GM18951 (cell line): ENCODE results near the gene CENPC.

ENCODE experiments used
- POLR2A ChIP-seq: IDR thresholded peaks from 4 replicates; pipeline ENCODE4 v1.6.1; 2011; ENCODE audit warnings: mild to moderate bottlenecking; ENCODE audit not compliant: insufficient read length, insufficient read depth; ENCODE audit errors: extremely low read depth
- in situ Hi-C: fragments of 300-500 bp; cut with MboI; formaldehyde crosslinking; loops from one replicate; pipeline ENCODE4 v1.12.0; 2022; ENCODE audit warnings: low sequenced_read_pairs, mixed read lengths, inconsistent platforms; ENCODE audit not compliant: unreplicated experiment

CENPC gene

DNA sequence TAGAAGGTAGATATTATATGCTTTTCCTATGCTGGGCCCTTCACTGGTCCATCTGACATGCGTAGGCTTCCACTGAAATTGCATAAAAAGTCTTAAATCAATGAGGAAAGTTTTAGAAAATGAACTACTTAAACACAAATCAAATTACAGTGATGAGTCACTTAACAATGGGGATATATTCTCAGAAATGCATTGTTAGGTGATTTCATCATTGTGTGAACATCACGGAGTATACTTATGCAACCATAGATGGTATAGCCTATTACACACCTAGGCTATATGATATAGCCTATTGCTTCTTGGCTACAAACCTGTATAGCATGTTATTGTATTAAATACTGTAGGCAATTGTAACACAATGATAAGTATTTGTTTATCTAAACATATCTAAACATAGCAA is 23.5 kb upstream of the CENPC start:
- no peak for TF ChIP-seq POLR2A

DNA sequence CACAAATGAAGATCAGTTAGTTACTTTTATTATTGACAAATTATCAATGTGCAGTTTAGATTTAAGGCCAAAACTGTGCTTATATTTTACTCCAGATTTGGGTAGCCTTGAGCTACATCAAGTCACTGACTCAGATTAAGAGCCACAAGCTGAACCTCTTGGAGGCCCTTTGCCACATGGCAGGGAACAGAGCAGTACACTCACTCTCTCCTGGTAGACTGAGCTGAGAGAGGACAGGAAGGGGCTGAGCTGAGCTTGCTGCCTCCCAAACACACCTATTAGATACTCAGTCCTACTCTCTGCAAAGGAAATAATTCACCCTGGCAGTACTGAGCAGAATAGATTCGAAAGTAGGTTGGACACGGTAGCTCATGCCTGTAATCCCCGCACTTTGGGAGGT is 21.0 kb upstream of the CENPC start:
- no peak for TF ChIP-seq POLR2A
- in situ Hi-C loops: loop anchor here (25.0 kb wide), 1 partner anchor 346 kb away; no protein-coding TSS in a partner anchor

More for the DNA sequence above, 23.5 kb upstream of the CENPC start:
- in situ Hi-C loops: loop anchor here (25.0 kb wide), 1 partner anchor 343 kb away; no protein-coding TSS in a partner anchor

GRCh38 chr4:67565284-67565683 is 20.0 kb upstream of the CENPC start:
- in situ Hi-C loops: loop anchor here (25.0 kb wide), 1 partner anchor 347 kb away; no protein-coding TSS in a partner anchor

DNA sequence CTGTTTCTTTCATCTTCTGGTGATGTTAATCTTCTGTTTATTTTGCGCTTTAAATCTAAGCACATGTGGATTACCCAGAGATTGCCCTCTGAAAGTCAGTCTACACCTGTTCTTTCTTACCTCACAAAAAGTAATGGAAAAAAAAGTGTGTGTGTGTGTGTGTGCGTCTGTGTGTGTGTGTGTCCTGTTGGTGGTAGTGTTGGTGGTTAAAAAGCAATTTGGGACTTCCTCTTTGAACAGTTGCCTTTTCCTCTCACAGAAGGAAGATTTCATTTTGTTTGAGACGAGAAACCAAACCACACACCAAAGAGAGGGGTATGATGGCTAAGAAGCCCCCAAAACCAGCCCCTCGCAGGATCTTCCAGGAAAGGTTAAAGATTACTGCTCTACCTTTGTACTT is 13.2 kb upstream of the CENPC start, which contains the start of gene STAP1:
TSS of gene STAP1 (plus strand) at position 235 of the 400 bp plus-strand sequence. CDS start at position 318, 83 bp downstream.
- in situ Hi-C loops: loop anchor here (25.0 kb wide), 1 partner anchor 354 kb away; no protein-coding TSS in a partner anchor
- peak; percentile 30 for TF ChIP-seq POLR2A

More at GRCh38 chr4:67565284-67565683, 20.0 kb upstream of the CENPC start:
- no peak for TF ChIP-seq POLR2A

- in situ Hi-C loops: loop anchor here (25.0 kb wide), 1 partner anchor 356 kb away; no protein-coding TSS in a partner anchor
- TF ChIP-seq POLR2A: no peak
Observed at GRCh38 chr4:67556436-67556835, 11.1 kb upstream of the CENPC start.

- in situ Hi-C loops: loop anchor here (25.0 kb wide), 1 partner anchor 357 kb away; no protein-coding TSS in a partner anchor
- no peak for TF ChIP-seq POLR2A
Observed at GRCh38 chr4:67555447-67555846, 10.1 kb upstream of the CENPC start.

DNA sequence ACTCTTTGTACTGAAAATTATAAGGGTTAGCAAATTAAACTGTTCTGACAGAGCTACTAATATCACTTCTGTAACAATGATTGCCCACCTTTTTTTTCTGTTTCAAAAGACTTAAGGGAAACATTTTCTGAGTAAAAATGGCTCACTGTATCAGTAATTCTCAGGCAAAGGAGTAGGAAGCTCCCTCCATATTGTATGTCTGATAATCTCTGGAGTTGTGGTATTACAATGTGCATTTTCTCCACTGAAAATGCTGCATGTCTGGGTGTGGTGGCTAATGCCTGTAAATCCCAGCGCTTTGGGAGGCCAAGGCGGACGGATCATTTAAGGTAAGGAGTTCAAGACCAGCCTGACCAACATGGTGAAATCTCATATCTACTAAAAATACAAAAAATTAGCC is 8.8 kb upstream of the CENPC start:
- TF ChIP-seq POLR2A: no peak
- in situ Hi-C loops: loop anchor here (25.0 kb wide), 1 partner anchor 358 kb away; no protein-coding TSS in a partner anchor

GRCh38 chr4:67552146-67552792 is 7.0 kb upstream of the CENPC start:
- in situ Hi-C loops: loop anchor here (25.0 kb wide), 1 partner anchor 360 kb away; no protein-coding TSS in a partner anchor

DNA sequence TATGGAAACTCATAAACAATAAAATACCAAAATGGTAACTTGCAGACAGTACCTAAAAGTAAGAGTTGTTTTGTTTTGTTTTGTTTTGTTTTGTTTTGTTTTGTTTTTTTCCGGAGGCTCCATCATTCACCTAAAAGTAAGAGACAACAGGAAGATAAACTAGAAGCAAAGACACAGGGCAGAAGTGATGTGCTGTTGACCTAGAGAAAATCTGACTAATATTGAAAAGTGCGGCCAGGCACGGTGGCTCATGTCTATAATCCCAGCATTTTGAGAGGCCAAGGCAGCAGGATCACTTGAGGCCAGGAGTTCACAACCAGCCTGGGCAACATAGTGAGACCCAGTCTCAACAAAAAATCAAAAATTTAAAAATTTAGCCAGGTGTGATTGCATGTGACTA is 5.6 kb upstream of the CENPC start:
- TF ChIP-seq POLR2A: no peak
- in situ Hi-C loops: loop anchor here (25.0 kb wide), 1 partner anchor 361 kb away; no protein-coding TSS in a partner anchor

- TF ChIP-seq POLR2A: no peak
- in situ Hi-C loops: loop anchor here (25.0 kb wide), 1 partner anchor 362 kb away; no protein-coding TSS in a partner anchor
Observed at GRCh38 chr4:67550451-67550850, 5.1 kb upstream of the CENPC start.

DNA sequence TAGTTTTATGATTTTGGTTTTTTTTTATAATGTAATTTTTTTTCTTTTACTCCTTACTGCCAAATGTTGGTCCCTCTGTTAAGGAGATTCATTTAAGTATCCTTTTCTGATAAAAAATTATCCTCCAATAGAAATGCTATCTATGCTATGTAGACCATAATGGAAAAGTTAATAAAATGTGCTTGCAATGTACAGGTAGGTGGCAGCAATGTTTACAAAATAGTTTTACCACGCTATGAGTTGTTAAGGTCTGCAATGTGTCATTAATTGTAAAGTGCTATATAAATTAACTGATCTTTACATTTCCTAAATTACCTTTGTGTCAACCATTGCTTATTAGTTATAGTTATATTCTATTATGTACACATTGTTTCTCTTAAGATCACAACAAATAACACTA is 3.8 kb upstream of the CENPC start:
- in situ Hi-C loops: loop anchor here (25.0 kb wide), 1 partner anchor 613 kb away; no protein-coding TSS in a partner anchor
- no peak for TF ChIP-seq POLR2A

- in situ Hi-C loops: loop anchor here (25.0 kb wide), 1 partner anchor 615 kb away; no protein-coding TSS in a partner anchor
- TF ChIP-seq POLR2A: no peak
Observed at GRCh38 chr4:67546971-67547370, 1.7 kb upstream of the CENPC start.

GRCh38 chr4:67546004-67546356 is 677 bp upstream of the CENPC start:
- in situ Hi-C loops: loop anchor here (25.0 kb wide), 1 partner anchor 616 kb away; no protein-coding TSS in a partner anchor
- TF ChIP-seq POLR2A: no peak

DNA sequence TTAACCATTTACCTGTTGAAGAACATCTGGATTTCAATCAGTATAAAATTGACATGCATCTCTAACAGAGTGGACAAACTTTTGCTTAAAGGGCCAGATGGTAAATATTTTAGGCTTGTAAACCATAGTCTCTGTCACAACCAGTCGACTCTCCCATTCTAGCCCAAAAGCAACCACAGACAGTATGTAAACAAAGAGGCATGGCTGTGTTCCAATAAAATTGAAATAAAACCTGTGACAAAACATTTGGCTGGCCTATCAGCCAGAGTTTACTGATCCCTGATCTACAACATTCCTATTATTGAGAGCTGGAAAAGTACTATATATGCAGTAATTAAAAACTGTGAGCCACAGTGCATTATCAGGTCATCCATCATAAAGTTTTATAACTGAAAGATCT is 3.2 kb downstream of the CENPC start:
- TF ChIP-seq POLR2A: no peak
- in situ Hi-C loops: loop anchor here (25.0 kb wide), 1 partner anchor 620 kb away; no protein-coding TSS in a partner anchor
